Nephron progenitor cell (in vitro differentiated cells): Measurements from ENCODE around the gene TBL1Y.
"Not testable (repeated sequence)": the region's sequence is repeated elsewhere in the genome, so short reads cannot be mapped to it uniquely, and the experiment has no call there.

Source experiments
- DNase-seq: peaks from one replicate; pipeline ENCODE4 v3.0.0; 2021
- H3K27ac Mint-ChIP-seq: 2 replicates; pipeline ENCODE4 v1.8.0; 2021; ENCODE audit warnings: mild to moderate bottlenecking, moderate library complexity, mixed read lengths
- H3K27me3 Mint-ChIP-seq: 2 replicates; pipeline ENCODE4 v1.8.0; 2021; ENCODE audit warnings: mild to moderate bottlenecking, low read depth, mixed read lengths; ENCODE audit not compliant: poor library complexity
- H3K36me3 Mint-ChIP-seq: 2 replicates; pipeline ENCODE4 v1.8.0; 2021; ENCODE audit warnings: low read depth, mixed read lengths
- H3K4me1 Mint-ChIP-seq: 2 replicates; pipeline ENCODE4 v1.8.0; 2021; ENCODE audit warnings: mixed read lengths
- H3K4me3 Mint-ChIP-seq: 2 replicates; pipeline ENCODE4 v1.8.0; 2021; ENCODE audit warnings: mild to moderate bottlenecking, moderate library complexity, mixed read lengths
- H3K9me3 Mint-ChIP-seq: 2 replicates; pipeline ENCODE4 v1.8.0; 2021; ENCODE audit warnings: mild to moderate bottlenecking, moderate library complexity, mixed read lengths
- CTCF ChIP-seq: fragments of 200-600 bp; sonication (generic); IDR thresholded peaks from 2 replicates; pipeline ENCODE4 v1.5.0; 2021; ENCODE audit warnings: antibody characterized with exemption

Gene TBL1Y

GRCh38 chrY:7078725-7079124 lies 168.2 kb downstream of the TBL1Y start:
- Mint-ChIP-seq H3K27ac (no peak overlapping the region), H3K9me3 (no peaks in the 10 kb centered on the region), H3K36me3 (no peaks in the 10 kb centered on the region), H3K4me3 (no peak overlapping the region), H3K4me1 (no peaks in the 10 kb centered on the region), H3K27me3 (no peaks in the 10 kb centered on the region)
- TF ChIP-seq CTCF = no peak
- no peak for DNase-seq

GRCh38 chrY:7080548-7080947 lies 170.1 kb downstream of the TBL1Y start:
- H3K27me3 Mint-ChIP-seq, DNase-seq, H3K27ac Mint-ChIP-seq, H3K36me3 Mint-ChIP-seq, H3K4me3 Mint-ChIP-seq, H3K4me1 Mint-ChIP-seq, H3K9me3 Mint-ChIP-seq: not testable (repeated sequence)

- Mint-ChIP-seq H3K4me1 (no peaks in the 10 kb centered on the region), H3K27ac (no peak overlapping the region), H3K4me3 (no peak overlapping the region), H3K9me3 (no peaks in the 10 kb centered on the region), H3K36me3 (no peaks in the 10 kb centered on the region), H3K27me3 (no peaks in the 10 kb centered on the region)
- TF ChIP-seq CTCF = no peak
- no peak for DNase-seq
These were observed 175.1 kb downstream of the TBL1Y start for GRCh38 chrY:7085606-7086005.

- no peaks in the 10 kb centered on the region for H3K9me3 Mint-ChIP-seq
- H3K27me3 Mint-ChIP-seq = no peaks in the 10 kb centered on the region
- no peak overlapping the region for H3K27ac Mint-ChIP-seq
- no peak overlapping the region for H3K4me3 Mint-ChIP-seq
- no peak for DNase-seq
- H3K4me1 Mint-ChIP-seq = no peaks in the 10 kb centered on the region
- no peaks in the 10 kb centered on the region for H3K36me3 Mint-ChIP-seq
- no peak for TF ChIP-seq CTCF
These were observed 182.3 kb downstream of the TBL1Y start for GRCh38 chrY:7092836-7093235.

- Mint-ChIP-seq H3K36me3 (no peaks in the 10 kb centered on the region), H3K27ac (no peak overlapping the region)
These were observed 183.9 kb downstream of the TBL1Y start for GRCh38 chrY:7094365-7094764.

GRCh38 chrY:7097021-7097420 lies 186.5 kb downstream of the TBL1Y start:
- Mint-ChIP-seq H3K4me3 (no peak overlapping the region), H3K27ac (no peak overlapping the region), H3K4me1 (no peaks in the 10 kb centered on the region), H3K36me3 (no peaks in the 10 kb centered on the region), H3K27me3 (no peaks in the 10 kb centered on the region), H3K9me3 (no peaks in the 10 kb centered on the region)
- DNase-seq = no peak
- no peak for TF ChIP-seq CTCF

More at GRCh38 chrY:7094365-7094764, 183.9 kb downstream of the TBL1Y start:
- no peak for DNase-seq
- H3K27me3 Mint-ChIP-seq = no peaks in the 10 kb centered on the region
- H3K4me1 Mint-ChIP-seq = no peaks in the 10 kb centered on the region
- no peak for TF ChIP-seq CTCF
- H3K9me3 Mint-ChIP-seq = no peaks in the 10 kb centered on the region
- no peak overlapping the region for H3K4me3 Mint-ChIP-seq
